ENCODE data around the gene MYCBPAP.
A peak's percentile ranks its signal among the peaks of the same experiment; 100 is the strongest.

The MYCBPAP gene

GRCh38 chr17:50537721-50538548 lies 29.7 kb downstream of the MYCBPAP start:
- no peak for DNase-seq

DNA sequence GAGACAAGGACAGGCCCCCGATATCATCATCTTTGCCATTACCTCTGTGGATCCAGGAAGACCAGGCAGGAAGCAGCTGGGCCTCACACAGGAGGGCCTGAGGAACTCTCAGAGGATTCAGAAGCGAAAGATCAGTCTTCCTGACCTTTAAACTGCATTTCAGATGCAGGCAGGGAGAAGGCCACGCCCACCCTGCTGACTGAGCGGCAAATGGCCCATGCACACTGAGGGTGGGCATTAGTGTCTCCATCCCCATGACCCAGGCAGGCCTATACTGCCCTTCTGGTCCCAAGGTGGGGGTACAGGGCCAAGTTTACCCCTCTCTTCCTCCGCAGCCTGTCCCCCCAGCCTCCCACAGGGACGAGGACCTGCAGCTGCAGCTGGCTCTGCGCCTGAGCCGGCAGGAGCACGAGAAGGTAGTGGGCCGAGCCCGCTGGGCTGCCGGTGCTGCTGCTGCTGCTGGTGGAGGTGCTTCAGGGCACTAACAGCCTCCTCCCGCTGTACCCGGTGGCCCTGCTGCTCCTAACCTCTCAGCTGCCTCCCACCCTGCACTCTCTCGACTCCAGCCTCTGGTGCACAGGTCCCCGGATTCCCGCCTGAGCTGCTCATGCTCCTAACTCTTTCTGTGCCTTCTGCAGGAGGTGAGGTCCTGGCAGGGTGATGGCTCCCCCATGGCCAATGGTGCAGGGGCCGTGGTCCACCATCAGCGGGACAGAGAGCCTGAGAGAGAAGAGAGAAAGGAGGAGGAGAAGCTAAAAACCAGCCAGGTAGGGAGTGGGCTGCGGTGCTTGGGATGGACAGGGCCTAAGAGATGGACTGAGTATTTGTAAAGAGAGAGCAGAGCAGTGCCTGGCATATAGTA lies 30.5 kb downstream of the MYCBPAP start:
- no peak for DNase-seq

GRCh38 chr17:50539762-50540559 lies 31.7 kb downstream of the MYCBPAP start:
- no peak for DNase-seq

DNA sequence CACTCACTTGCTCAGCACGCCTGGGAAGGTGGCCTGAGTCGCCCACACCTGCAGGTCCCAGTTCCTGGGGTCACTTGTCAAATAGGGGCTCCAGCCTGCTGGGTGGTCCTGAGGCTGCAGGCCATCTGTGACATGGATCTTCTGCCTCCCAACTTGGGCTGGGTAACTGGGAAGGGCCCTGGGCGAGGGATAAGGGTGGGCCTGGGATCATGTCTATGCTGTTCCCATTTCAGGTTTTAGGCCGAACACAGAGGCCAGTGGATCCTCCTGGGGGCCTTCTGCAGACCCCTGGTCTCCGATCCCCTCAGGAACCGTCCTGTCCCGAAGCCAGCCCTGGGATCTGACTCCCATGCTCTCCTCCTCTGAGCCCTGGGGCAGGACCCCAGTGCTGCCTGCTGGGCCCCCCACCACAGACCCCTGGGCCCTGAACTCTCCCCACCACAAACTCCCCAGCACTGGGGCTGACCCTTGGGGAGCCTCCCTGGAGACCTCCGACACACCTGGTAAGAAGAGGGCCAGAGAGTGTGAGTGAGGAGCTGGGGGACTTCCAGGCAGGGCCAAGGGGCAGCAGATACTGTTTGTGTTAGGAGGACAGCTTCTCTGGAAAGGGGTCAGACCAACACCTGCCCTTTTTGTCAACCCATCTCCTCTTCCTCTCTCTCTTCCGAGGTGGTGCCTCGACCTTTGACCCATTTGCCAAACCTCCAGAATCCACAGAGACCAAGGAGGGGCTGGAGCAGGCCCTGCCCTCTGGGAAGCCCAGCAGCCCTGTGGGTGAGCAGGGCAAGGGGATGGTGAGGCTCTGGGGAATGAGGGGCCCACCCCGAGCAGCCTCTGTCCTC lies 32.5 kb downstream of the MYCBPAP start:
- no peak for DNase-seq

GRCh38 chr17:50541402-50541715 lies 33.1 kb downstream of the MYCBPAP start:
- DNase-seq = no peak

DNA sequence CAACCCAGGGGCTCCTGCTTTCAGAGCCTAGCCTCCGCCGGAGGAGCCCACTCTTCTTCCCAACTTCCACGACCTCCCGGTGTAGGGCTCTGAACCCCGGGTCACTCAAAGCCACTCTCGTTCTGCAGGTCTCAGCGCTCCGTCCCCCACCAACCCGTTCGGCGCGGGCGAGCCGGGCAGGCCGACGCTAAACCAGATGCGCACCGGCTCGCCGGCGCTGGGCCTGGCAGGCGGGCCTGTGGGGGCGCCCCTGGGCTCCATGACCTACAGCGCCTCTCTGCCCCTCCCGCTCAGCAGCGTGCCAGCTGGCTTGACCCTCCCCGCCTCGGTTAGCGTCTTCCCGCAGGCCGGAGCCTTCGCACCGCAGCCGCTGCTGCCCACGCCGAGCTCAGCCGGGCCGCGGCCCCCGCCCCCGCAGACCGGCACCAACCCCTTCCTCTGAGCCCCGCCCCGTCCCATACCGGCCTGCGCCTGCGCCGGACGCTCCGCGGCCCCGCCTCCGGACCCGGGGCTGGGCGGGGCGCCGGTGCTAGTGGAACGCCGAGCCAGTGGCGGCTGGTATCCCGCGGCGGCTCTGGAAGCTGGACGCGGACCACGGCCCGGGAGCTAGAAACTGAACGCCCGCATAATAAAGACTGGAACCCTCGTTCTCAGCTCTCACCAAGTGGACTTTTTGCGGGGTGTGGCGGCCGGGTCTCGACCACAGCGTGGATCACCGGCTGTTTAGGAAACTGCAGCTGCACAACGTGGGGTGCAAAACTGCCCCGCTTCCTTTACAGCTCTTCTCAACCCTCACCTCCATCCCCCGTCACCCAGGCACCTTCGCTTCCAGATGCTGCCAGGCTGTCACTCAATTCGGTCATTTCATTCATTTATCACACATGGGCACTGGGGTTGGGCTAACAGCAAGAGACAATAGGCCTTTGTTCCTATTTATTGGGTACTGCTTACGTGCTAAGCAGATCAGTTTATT lies 33.8 kb downstream of the MYCBPAP start:
- DNase-seq = peak; percentile 78

DNA sequence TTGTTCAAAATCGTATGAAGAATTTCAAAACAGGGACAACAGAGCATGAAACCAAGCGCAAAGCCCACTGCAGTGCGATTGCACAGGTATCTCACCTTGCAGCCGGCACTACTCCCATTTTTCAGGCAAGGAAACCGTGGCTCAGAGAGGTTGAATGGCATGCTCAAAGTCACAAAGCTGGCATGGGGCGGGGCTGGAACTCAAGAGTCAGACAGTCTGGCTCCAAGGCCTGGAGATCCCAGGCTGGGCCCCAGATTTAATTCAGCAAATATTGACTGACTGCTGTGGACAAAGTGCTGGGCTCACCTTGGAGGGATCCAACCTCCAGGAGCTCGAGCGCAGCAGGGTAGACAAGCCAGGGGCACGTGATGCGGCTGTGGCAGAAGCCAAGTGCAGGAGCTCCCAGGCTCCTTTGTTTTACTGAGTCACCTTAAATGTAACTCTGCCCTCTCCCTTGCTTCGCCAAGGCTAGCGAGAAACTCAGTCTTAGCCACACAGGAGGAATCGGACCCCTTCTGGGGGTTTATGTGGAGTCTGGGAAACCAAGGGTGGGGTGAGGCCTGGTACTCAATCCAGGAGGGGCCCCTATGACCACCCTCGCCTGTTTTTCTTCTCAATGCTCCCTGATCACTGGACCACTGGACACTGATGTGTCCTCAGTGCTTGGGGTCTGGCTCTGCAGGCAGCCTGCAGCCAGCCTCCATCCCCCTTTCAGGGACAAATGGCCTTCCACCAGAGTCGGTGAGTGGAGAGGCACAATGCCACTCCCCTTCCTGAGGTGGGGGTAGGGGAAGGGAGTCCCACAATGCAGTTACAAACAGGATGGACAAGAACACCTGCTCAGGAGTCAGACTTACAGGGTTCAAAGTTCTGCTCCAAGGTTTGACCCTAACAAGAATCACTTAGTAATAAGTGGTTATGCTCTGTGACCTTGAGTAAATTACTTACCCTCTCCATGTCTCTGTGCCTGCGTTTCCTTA lies 34.8 kb downstream of the MYCBPAP start:
- no peak for DNase-seq

DNA sequence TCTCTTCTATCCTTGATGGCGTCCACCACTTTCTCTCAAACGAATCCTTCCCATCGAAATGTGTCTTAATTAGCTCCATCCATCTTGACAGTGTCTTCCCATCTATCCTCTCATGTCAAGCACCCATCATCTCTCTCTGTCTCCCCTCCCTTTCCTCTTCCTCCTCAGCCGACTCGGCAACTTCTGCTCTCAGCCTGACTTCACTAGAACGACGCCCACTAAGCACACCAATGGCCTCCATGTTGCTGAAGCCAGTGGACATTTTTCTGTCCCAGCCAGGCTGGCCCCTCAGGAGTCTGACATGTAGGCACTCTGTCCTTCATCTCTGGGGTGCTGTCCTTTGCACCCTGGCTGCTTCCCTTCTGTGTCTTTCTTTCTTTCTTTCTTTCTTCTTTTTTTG lies 36.3 kb downstream of the MYCBPAP start:
- no peak for DNase-seq

GRCh38 chr17:50545311-50545710 lies 37.1 kb downstream of the MYCBPAP start:
- DNase-seq = no peak

DNA sequence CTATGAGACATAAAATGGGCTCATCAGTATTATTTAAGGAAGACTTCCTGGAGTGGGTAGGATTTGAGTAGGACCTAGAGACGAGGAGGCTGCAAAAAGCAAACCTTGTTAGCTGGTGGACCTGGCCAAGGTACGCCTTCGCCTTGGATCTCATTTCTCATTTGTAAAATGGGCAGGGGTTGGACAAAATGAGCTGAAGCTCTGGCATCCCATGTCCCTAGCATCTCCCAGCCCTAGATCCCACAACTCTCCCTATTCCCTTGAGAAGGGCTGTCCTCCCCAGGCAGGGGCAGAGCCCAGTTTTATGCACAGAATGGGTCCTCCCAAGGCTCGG lies 38.4 kb downstream of the MYCBPAP start:
- no peak for DNase-seq

GRCh38 chr17:50547035-50547735 lies 38.9 kb downstream of the MYCBPAP start, which contains the start of gene SPATA20:
Gene SPATA20 (plus strand): TSS chr17:50547174. CDS start chr17:50547209, 35 bp downstream.
- peak; percentile 81 for DNase-seq

DNA sequence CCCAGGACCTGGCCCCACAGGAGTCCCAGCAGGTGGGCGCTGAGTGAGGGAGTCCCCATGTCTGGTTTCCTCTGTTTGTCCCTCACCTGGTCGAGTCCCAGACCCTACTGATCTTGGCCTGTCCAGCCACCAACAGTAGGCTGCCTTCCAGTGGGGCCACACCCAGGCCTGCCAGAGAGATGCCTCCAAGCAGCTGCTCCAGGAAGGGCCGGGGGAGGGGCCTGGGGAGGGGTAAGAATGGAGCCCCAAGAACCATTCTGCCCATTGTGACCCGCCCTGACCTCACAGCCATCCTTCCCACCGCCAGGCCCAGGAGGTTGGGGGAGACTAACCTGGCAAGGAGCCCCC lies 39.5 kb downstream of the MYCBPAP start:
- DNase-seq = no peak

- DNase-seq = no peak
These were observed 40.6 kb downstream of the MYCBPAP start for GRCh38 chr17:50548831-50549230.

DNA sequence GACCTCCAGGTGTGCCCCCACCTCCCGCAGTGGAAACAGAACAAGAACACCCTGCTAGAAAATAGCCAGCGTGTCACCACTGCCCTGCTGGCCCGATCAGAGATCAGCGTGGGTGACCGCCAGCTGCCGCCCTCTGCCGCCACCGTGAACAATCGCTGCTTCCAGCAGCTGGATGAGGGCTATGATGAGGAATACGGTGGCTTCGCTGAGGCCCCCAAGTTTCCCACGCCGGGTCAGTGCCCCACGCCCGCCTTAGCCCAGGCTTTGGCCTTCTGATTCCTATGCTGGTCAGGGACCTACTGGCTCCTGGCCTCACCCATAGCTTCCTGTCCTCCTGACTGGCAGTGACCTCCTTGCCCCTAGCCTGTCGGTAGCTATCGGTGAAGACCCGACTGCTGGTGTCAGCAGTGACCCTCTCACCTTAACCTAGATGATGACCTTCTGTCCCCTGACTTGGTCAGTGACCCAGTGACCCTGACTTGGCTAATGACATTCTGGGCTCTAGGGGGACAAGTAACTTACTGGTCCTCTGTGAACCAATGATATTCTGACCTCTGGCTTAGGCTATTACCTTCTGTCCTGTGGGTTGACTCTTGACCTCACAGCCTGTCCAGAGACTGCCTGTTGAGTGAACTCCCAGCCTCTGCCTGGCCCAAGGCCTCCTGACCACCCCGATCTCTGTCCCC lies 41.2 kb downstream of the MYCBPAP start:
- DNase-seq = no peak

DNA sequence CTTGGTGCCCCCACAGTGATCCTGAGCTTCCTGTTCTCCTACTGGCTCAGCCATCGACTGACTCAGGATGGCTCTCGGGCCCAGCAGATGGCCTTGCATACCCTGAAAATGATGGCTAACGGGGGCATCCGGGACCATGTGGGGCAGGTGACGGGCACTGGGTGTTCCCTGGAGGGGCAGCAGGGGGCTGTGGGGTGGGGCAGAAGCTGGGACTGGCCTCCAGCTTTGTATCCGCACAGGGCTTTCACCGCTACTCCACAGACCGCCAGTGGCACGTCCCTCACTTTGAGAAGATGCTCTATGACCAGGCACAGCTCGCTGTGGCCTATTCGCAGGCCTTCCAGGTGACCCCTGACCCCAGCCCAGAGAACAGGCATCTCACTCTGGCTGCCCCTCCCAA lies 41.7 kb downstream of the MYCBPAP start:
- no peak for DNase-seq

DNA sequence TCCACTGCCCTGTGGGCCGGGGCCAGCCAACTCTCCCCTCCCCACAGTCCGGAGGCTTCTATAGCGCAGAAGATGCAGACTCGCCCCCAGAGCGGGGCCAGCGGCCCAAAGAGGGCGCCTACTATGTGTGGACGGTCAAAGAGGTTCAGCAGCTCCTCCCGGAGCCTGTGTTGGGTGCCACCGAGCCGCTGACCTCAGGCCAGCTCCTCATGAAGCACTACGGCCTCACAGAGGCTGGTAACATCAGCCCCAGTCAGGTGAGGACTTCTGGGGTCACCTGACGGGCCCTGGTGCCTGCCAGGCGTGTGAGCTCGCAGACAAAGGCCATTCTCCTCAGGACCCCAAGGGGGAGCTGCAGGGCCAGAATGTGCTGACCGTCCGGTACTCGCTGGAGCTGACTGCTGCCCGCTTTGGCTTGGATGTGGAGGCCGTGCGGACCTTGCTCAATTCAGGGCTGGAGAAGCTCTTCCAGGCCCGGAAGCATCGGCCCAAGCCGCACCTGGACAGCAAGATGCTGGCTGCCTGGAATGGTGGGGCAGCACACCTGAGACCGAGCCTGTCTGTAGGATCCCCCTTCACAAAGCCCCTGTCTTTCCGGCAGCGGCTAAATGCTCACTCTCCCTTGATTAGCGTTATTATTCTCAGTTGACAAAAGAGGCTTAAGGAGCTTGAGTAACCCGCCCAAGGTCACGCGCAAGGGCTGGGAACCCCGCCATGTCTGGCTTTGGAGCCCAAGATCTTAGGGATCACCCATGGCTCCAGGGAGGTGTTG lies 42.6 kb downstream of the MYCBPAP start:
- DNase-seq = no peak

GRCh38 chr17:50551433-50551815 lies 43.2 kb downstream of the MYCBPAP start:
- no peak for DNase-seq

GRCh38 chr17:50551884-50552283 lies 43.6 kb downstream of the MYCBPAP start:
- no peak for DNase-seq

Data from central memory CD4-positive, alpha-beta T cell (primary cell).